Caco-2 (cell line): Measurements from ENCODE around the gene AKAIN1. TPM values are rescaled to one million over a fixed set of nuclear protein-coding genes. Genes with fewer than 3 reads are reported as not detected.

ENCODE experiments used
- BruUV-seq: library from RNA; stranded (reverse); fragments of 400-500 nt; replicated peaks from 2 replicates; lab custom pipeline; 2021; lab: Mats Ljungman, UMichigan
- CTCF ChIA-PET: fragments of 300-600 bp; sonication (Branson Sonifier 250); formaldehyde crosslinking; loops from one replicate; lab custom pipeline; 2022; ENCODE audit warnings: antibody characterized with exemption; lab: Charles Lee
- POLR2A ChIA-PET: fragments of 300-600 bp; sonication (Branson Sonifier 250); formaldehyde crosslinking; loops from one replicate; lab custom pipeline; 2022; ENCODE audit warnings: antibody characterized with exemption; lab: Charles Lee
- DNase-seq, 2 experiments: peaks; one replicate each; pipeline versions ENCODE4 v3.0.0 to v3.0.0-alpha.2; 2020 to 2022
- H3K27me3 ChIP-seq: replicated peaks from 2 replicates; pipeline ENCODE4 v1.6.0; 2011; ENCODE audit warnings: low read length; ENCODE audit not compliant: control insufficient read depth, insufficient read depth
- H3K36me3 ChIP-seq: 2 replicates; pipeline ENCODE4 v1.5.1; 2011; ENCODE audit warnings: low read length; ENCODE audit not compliant: control insufficient read depth, insufficient read depth
- H3K4me1 ChIP-seq: fragments of 250-450 bp; sonication (Bioruptor Pico); 2 replicates; pipeline ENCODE4 v1.5.1; 2020; ENCODE audit warnings: mild to moderate bottlenecking
- H3K4me3 ChIP-seq: 2 replicates; pipeline ENCODE4 v1.5.1; 2011; ENCODE audit warnings: low read depth, mild to moderate bottlenecking, control low read depth, low read length
- H3K9me3 ChIP-seq: fragments of 250-450 bp; sonication (Bioruptor Pico); 2 replicates; pipeline ENCODE4 v1.5.1; 2020; ENCODE audit warnings: mild to moderate bottlenecking, moderate library complexity
- H3K27ac Mint-ChIP-seq: one replicate; pipeline ENCODE4 v1.8.0; 2022; ENCODE audit warnings: mixed read lengths; ENCODE audit not compliant: unreplicated experiment
- H3K27me3 Mint-ChIP-seq: one replicate; pipeline ENCODE4 v1.8.0; 2022; ENCODE audit warnings: mixed read lengths; ENCODE audit not compliant: insufficient read depth, unreplicated experiment
- H3K36me3 Mint-ChIP-seq: one replicate; pipeline ENCODE4 v1.8.0; 2022; ENCODE audit warnings: mild to moderate bottlenecking, mixed read lengths; ENCODE audit not compliant: insufficient read depth, unreplicated experiment
- H3K4me1 Mint-ChIP-seq: one replicate; pipeline ENCODE4 v1.8.0; 2022; ENCODE audit warnings: low read depth, mixed read lengths; ENCODE audit not compliant: unreplicated experiment
- H3K4me3 Mint-ChIP-seq: one replicate; pipeline ENCODE4 v1.8.0; 2022; ENCODE audit warnings: mild to moderate bottlenecking, moderate library complexity, mixed read lengths; ENCODE audit not compliant: unreplicated experiment
- H3K9me3 Mint-ChIP-seq: one replicate; pipeline ENCODE4 v1.8.0; 2022; ENCODE audit warnings: mixed read lengths; ENCODE audit not compliant: unreplicated experiment
- CTCF ChIP-seq, 2 experiments: fragments of 200-600 bp in 1 of 2; IDR thresholded peaks; 1 replicate in 1 of 2; 2 replicates in 1 of 2; pipeline versions ENCODE4 v1.5.1 to v1.8.0; 2011 to 2022; ENCODE audit warnings: antibody characterized with exemption in 1 of 2, control low read depth in 1 of 2, inconsistent platforms in 1 of 2, low read depth in 1 of 2, low read length in 1 of 2, mild to moderate bottlenecking in 1 of 2, moderate library complexity in 1 of 2; ENCODE audit not compliant: insufficient read depth in 1 of 2, severe bottlenecking in 1 of 2, unreplicated experiment in 1 of 2
- intact Hi-C: fragments of 100-400 bp; cut with micrococcal nuclease; formaldehyde crosslinking; loops from one replicate; pipeline ENCODE4 v1.10.0; 2022; ENCODE audit not compliant: unreplicated experiment
- total RNA-seq: library from RNA; stranded (reverse); gene quantifications from 2 replicates; pipeline ENCODE4 v1.2.3, GENCODE V29; 2022

AKAIN1 gene
- total RNA-seq, 1 experiment from 2014 or later, result not detected

GRCh38 chr18:5145168-5145825, 51.8 kb downstream of the AKAIN1 start:
- intact Hi-C loops, result no loop called here

DNA sequence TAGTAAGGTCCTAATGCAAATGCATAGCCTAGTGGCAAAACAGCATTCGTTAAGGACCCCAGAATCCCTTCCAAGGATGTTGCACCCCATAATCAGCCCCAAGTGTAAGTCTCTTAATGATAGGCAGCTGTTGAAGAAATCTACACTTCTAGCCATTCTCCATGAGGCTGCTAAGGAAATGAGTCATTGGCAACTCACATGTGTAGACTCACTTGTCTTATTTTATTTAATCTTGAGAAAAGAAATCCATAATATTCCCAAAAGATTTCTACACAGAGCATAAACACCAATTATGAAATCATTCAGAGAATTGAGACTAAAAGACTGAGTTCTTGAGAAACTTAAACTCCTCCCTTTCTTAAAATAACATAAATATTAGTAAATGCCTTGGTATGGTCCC, 52.4 kb downstream of the AKAIN1 start:
- Histone ChIP-seq H3K9me3 (peaks cover 5% of the 10 kb centered on the region; the same call in 1 of the 2 replicates), H3K36me3 (no peaks in the 10 kb centered on the region), H3K27me3 (no peaks in the 10 kb centered on the region), H3K4me3 (no peak overlapping the region), H3K4me1 (peaks cover 22% of the 10 kb centered on the region)
- no TSS peak for BruUV-seq
- TF ChIP-seq CTCF (IDR thresholded peaks at IDR 0.05; ENCODE audit: insufficient read depth in 1 of 2, low read depth in 1 of 2, low read length in 1 of 2, severe bottlenecking in 1 of 2, unreplicated experiment in 1 of 2), result no peak
- Mint-ChIP-seq H3K36me3 (no peaks in the 10 kb centered on the region), H3K4me3 (no peak overlapping the region), H3K4me1 (no peaks in the 10 kb centered on the region), H3K27me3 (no peaks in the 10 kb centered on the region), H3K27ac (no peak overlapping the region), H3K9me3 (no peaks in the 10 kb centered on the region)
- POLR2A ChIA-PET, result no interaction called here
- DNase-seq, result no peak
- CTCF ChIA-PET, result no interaction called here
- intact Hi-C loops, result loop anchor here (5.0 kb wide), 1 partner anchor 93 kb away; no protein-coding TSS in a partner anchor

More at GRCh38 chr18:5145168-5145825, 51.8 kb downstream of the AKAIN1 start:
- no peaks in the 10 kb centered on the region for H3K27me3 ChIP-seq
- peaks cover 5% of the 10 kb centered on the region; the same call in 1 of the 2 replicates for H3K9me3 ChIP-seq
- no peak for DNase-seq
- BruUV-seq, result no TSS peak
- H3K4me1 Mint-ChIP-seq, result no peaks in the 10 kb centered on the region
- no peaks in the 10 kb centered on the region for H3K36me3 Mint-ChIP-seq
- H3K4me1 ChIP-seq, result peaks cover 22% of the 10 kb centered on the region
- H3K9me3 Mint-ChIP-seq, result no peaks in the 10 kb centered on the region
- H3K36me3 ChIP-seq, result no peaks in the 10 kb centered on the region
- no peak overlapping the region for H3K4me3 ChIP-seq
- H3K27ac Mint-ChIP-seq, result no peak overlapping the region
- H3K4me3 Mint-ChIP-seq, result no peak overlapping the region
- H3K27me3 Mint-ChIP-seq, result no peaks in the 10 kb centered on the region
- TF ChIP-seq CTCF (IDR thresholded peaks at IDR 0.05; ENCODE audit: insufficient read depth in 1 of 2, low read depth in 1 of 2, low read length in 1 of 2, severe bottlenecking in 1 of 2, unreplicated experiment in 1 of 2), result no peak
- ChIA-PET CTCF (no interaction called here), POLR2A (no interaction called here)

GRCh38 chr18:5142859-5143258, 54.2 kb downstream of the AKAIN1 start:
- H3K9me3 ChIP-seq, result peaks cover 5% of the 10 kb centered on the region; the same call in 1 of the 2 replicates
- Mint-ChIP-seq H3K9me3 (no peaks in the 10 kb centered on the region), H3K4me1 (no peaks in the 10 kb centered on the region), H3K27ac (no peak overlapping the region), H3K36me3 (no peaks in the 10 kb centered on the region), H3K27me3 (no peaks in the 10 kb centered on the region), H3K4me3 (no peak overlapping the region)
- H3K4me3 ChIP-seq, result no peak overlapping the region
- H3K27me3 ChIP-seq, result no peaks in the 10 kb centered on the region
- TF ChIP-seq CTCF (IDR thresholded peaks at IDR 0.05; ENCODE audit: insufficient read depth in 1 of 2, low read depth in 1 of 2, low read length in 1 of 2, severe bottlenecking in 1 of 2, unreplicated experiment in 1 of 2), result no peak
- no TSS peak for BruUV-seq
- CTCF ChIA-PET, result interaction anchor here (1.1 kb wide), 1 partner anchor 94 kb away, joined by 3 read pairs; no protein-coding TSS in a partner anchor
- DNase-seq, result peak; percentile 68 to 71
- intact Hi-C loops, result loop anchor here (1.0 to 5.0 kb wide), 4 partner anchors 9 to 153 kb away; no protein-coding TSS in a partner anchor
- no peaks in the 10 kb centered on the region for H3K36me3 ChIP-seq
- POLR2A ChIA-PET, result interaction anchor here (1.2 kb wide), 1 partner anchor 96 kb away, joined by 4 read pairs; no protein-coding TSS in a partner anchor
- peaks cover 22% of the 10 kb centered on the region for H3K4me1 ChIP-seq
